Measurements from ENCODE around the gene APMAP. TPM values are rescaled to one million over a fixed set of nuclear protein-coding genes. Genes with fewer than 3 reads are reported as not detected.
"Not testable (repeated sequence)": the region's sequence is repeated elsewhere in the genome, so short reads cannot be mapped to it uniquely, and the experiment has no call there.

The APMAP gene
- total RNA-seq, 1 donor from 2014 or later: 25.9 TPM

DNA sequence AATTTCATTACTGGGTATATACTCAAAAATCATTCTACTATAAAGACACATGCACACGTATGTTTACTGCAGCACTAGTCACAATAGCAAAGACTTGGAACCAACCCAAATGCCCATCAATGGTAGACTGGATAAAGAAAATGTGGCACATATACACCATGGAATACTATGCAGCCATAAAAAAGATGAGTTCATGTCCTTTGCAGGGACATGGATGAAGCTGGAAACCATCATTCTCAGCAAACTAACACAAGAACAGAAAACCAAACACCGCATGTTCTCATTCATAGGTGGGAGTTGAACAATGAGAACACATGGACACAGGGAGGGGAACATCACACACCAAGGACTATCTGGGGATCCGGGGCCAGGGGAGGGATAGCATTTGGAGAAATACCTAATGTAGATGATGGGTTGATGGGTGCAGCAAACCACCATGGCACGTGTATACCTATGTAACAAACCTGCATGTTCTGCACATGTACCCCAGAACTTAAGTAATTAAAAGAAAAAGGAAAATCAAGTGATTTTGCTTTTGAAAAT is 44.1 kb downstream of the APMAP start:
- intact Hi-C loops (cut with micrococcal nuclease); DNase-seq; ATAC-seq: not testable (repeated sequence)

DNA sequence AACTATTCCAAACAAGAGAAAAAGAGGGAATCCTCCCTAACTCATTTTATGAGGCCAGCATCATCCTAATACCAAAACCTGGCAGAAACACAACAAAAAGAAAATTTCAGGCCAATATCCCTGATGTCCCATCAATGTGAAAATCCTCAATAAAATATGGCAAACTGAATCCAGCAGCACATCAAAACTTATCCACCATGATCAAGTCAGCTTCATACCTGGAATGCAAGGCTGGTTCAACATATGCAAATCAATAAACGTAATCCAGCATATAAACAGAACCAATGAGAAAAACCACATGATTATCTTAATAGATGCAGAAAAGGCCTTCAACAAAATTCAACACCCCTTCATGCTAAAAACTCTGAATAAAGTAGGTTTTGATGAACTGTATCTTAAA is 46.2 kb downstream of the APMAP start:
- intact Hi-C loops (cut with micrococcal nuclease); DNase-seq; ATAC-seq: not testable (repeated sequence)

DNA sequence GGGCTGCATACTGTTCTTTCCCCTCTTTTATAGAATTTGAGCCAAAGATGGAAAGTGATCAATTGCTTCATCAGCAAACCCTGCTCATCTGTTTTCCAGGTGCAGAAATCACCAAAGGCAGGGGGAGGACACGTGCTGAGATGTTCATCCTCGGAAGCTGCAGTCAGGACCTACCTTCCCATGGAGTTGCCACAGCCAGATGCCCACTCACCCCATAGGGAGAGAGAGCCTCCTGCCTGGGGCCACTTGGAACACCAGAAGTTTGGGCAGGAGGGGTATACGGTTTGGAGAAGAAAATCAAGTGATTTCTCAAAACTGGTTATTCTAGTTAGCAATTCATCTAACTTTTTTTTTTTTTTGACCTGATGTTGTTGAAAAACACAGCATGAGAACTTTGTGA is 48.8 kb downstream of the APMAP start:
- DNase-seq (no peak), ATAC-seq (no peak)
- intact Hi-C loops (cut with micrococcal nuclease): no loop called here

DNA sequence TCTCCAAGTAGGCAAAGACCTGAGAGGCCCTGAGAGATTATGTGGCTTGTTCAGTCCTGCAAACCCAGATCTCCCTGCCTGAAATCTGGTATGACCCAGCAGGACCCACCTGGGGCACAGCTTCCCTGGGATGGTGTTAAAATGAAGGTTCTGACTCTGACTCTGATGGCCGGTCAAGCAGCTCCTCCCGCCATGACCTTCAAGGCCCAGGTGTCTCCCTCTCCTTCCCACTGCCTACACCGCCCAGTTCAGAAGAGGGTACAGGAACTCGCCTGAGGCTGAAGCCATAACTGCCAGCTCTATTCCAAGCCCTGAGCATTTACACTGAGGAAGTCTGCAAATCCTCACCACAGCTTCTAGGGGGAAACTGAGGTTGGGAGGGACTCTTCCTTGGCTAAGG is 49.4 kb downstream of the APMAP start:
- ATAC-seq: no peak
- intact Hi-C loops (cut with micrococcal nuclease): no loop called here
- DNase-seq: no peak

DNA sequence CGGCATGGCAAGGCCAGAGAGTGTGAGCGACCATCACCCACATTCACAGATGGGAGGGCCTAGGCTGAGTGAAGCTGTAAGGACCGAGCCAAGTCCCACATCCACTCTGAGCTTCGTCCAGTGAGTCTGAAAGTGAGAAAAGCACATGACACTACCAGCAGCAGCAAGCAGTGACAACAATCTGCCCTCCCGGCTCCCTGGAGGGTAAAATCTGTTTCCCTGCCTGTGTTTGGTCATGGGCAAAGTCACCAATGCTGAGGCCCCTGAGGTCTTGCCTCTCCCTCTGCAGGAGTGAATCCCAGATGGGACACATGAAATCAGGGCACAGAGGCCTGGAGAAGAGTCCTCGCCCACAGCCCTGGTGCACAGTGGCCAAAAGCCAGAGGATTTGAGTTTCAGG is 49.9 kb downstream of the APMAP start:
- ATAC-seq: no peak
- DNase-seq: no peak
- intact Hi-C loops (cut with micrococcal nuclease): no loop called here

DNA sequence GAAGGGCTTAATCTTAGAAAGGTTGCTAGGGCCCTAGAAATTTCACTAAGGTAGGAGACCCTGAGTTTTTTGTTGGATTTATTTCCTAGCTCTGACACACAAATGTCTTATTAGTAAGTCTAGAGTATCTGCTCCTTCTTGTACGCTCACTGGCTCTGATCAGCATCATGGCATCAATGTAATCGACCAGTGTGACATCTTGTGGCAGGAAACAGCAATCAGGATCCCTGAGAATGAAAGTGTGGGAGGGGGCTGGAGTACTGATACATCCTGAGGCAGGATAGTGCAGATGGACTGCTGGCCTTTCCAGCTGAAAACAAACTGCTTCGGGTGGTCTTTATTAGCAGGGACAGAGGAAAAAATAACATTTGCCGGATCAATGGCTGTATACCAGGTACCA is 53.5 kb downstream of the APMAP start:
- DNase-seq (no peak), ATAC-seq (no peak)
- intact Hi-C loops (cut with micrococcal nuclease): no loop called here

DNA sequence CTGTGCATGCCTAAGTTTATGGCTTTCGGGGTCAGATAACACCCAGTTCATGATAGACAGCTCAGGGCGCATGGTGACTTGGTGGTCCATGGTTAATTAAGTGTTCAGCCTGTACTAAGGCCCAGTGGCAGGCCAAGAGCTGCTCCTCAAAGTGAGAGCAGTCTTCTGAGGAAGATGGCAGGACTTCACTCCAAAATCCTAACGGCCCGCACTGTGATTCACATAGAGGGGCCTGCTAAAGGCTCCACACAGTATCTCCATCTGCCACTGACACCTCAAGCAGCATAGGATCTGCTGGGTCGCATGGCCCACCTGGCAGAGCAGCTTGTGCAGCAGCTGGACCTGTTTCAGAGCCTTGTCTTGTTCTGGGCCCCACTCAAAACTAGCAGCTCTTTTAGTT is 54.1 kb downstream of the APMAP start:
- intact Hi-C loops (cut with micrococcal nuclease): no loop called here
- ATAC-seq (no peak), DNase-seq (no peak)

DNA sequence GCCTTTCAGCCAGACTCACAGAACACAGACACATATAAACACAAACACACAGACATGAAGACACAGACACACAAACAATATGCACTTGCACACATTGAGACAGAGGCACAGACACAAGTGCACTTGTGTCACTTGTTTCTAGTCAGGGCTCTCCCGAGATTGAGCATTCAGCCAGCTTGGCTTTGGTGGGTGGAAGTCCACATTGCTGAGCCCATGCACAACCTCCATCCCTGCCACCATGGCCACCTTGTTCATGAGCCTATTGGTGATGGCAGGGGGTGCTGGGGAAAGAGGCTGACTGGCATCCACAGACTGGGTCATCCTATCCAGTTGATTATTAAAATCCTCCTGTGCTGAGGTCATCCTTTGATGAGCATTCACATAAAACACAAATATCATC is 55.0 kb downstream of the APMAP start:
- intact Hi-C loops (cut with micrococcal nuclease): no loop called here
- no peak for DNase-seq
- ATAC-seq: no peak

DNA sequence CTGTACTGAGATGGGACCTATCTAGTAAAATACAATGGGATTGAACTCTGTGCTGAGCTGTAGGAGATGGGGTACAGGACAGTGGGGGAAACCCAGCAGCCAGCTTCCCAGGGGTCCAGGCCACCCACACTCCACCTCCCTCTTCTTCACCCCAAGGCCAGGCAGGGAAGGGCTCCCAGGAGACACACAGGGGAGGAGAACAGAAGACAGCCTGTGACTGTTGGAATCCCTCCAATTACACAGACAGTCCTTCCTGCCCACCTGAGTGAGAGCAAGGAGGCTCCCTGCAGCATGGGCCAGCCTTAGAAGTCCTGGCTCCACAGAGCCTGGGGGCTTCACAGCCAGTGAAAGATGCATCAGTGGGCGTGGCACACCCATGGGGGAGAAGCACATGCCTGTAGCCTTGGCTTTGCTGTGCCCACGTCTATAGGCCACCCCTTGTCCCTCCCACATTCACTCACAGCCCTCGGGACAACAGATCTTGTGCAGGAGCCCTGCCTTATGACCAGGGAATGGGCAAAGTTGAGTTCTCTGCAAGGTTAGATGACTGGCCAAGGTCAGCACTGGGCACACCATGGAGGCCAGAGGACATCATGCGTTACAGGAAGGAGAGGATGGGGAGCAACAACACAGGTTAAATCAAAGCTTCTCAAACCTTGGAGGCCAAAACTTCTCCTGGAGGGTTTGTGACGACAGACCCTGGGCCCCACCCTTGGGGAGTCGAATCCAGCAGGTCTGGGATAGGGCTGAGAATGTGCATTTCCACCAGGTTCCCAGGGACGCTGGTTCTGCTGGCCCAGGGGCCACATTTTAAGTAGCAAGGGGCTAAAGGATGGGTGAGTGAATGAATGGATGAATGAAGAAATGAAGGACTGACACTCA is 55.8 kb downstream of the APMAP start:
- no peak for ATAC-seq
- DNase-seq: no peak
- intact Hi-C loops (cut with micrococcal nuclease): no loop called here

DNA sequence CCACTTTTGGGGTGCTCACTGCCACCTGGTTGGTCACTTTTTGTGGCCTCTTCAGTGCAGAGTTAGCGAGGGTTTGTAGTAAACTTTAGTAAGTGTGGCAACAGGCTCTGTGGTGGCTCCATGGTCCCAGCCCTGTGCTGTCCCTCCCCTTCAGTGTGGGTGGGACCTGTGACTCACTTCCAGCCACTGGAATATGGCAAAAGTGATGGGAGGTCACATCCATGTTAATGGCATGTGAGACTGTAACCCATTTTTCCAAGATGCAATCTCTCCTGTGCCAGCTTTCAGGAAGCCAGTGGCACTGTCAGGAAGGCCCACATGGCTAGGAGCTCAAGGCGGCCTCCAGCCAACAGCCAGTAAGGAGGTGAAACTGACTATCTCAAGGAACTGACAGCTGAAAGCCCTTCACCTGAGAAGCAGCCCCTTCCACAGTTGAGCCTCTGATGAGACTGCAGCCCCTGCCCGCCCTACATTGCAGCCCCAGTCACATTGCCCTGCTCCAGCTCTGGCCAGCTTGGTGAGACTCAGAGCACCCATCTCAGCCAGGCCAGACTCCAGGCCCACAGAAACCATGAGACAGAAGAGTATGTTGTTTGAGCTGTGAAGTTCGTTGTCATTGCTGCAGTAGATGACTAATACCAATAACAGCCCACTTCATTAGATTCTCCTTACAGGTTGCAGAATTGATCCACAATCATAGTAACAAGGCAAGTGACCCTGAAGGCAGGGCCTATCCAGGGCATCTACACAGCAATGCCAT is 56.6 kb downstream of the APMAP start:
- ATAC-seq: no peak
- DNase-seq: no peak
- intact Hi-C loops (cut with micrococcal nuclease): no loop called here

DNA sequence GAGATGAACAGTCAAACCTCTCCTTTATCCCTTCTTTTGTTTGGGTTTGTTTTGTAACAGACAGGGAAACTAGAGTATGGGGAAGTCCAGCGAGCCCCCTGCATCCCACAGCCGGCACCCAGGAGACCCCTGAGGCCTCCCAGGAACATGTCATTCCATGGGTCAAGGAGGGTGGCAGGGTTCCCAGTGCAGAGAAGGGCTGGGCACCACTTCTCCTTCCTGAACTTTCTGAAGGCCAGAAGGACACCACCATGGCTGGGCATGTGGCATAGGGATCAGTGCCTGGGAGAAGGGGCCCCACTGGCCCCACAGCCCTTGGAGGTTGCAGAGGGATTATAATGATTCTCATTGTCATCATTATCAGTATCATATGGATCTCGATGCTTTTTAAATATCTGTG is 57.4 kb downstream of the APMAP start:
- DNase-seq: no peak
- ATAC-seq: no peak
- intact Hi-C loops (cut with micrococcal nuclease): no loop called here

DNA sequence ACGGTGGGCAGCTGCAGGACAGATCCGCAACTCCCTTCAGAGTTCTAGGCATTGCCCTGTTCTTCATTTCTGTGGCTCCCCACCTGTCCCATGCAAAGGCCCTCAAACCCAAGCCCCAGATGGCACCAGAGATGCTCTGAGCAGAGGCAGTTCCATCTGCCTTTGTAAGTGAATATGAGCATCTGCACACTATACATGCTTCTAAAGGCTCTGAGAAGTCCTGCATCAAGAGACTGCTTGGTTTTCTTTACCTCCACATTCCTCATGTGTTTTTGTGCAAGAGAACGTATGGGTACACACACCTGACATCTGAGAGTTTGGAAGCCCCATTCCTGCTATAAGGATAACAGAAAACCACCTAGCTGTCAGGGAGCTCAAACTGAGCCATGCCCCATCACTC is 57.8 kb downstream of the APMAP start:
- intact Hi-C loops (cut with micrococcal nuclease): no loop called here

DNA sequence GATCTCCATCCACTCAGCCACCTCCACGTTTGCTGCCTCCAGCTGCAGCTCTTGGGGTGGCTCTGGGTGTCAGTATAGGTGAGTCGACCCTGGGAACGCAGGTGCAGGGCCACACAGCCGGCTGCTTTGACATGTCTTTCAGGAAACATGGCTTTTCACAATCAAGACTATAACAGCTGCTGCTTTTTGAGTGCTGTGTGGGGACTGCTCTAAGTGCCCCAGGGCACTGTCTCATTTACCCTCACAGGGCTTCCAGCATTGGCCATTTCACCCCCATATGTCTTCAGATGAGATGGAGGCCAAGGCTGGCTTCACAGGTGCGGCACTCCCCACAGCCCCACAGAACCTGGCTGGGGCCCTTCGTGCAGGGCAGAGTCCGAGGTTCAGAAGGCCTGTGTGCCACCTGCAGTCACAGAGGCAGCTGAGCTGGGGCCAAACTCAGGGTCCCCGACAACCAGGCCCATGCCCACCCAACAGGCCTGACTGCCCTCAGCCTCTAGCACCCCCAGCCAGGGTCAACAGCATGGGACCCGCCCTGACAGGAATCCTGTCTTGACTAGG is 58.4 kb downstream of the APMAP start:
- ATAC-seq: no peak
- intact Hi-C loops (cut with micrococcal nuclease): no loop called here
- no peak for DNase-seq

More for the DNA sequence above, 57.8 kb downstream of the APMAP start:
- ATAC-seq (no peak), DNase-seq (no peak)

DNA sequence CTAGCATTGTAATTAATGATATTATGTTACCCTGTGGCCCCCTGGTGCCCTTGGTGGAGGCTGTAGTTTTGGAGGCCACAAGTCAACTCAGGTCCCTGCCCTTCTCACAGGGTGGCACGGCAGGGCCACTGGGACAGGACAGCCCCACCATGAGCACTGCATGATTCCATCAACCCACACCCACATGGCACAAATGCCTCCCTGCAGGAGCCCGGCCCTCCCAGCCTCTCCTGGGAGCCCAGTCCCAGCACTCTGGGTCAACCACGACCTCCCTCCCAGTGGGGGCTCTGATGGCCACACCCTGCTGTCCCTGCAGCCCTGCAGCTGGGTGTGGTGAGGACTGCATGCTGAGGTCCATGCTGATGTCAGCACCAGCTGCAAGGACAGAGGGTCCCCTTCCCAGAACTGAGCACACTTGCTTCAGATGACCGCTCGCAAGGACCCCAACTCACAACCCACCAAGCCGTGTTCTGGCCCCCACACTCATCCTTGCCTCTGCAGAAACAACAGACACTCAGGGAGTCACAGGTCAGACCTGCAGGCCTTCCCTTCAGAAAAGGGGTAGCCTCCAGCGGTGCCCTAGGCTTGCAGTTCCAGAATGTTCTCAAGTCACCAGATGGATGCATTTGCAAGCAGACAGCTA is 59.2 kb downstream of the APMAP start:
- intact Hi-C loops (cut with micrococcal nuclease): no loop called here
- no peak for ATAC-seq
- no peak for DNase-seq

DNA sequence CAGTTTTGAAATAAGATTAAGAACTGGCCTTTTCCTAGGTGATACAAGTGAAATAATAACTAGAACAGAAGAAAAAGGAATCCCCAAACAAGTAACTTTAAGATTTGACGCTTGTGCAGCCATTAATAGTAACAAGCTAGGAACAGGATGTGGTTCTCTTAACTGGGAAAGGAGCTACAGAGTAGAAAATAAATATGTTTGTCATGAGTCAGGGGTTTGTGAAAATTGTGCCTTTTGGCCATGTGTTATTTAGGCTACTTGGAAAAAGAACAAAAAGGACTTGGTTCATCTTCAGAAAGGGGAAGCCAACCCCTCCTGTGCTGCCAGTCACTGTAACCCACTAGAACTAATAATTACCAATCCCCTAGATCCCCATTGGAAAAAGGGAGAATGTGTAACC is 60.7 kb downstream of the APMAP start:
- ATAC-seq; intact Hi-C loops (cut with micrococcal nuclease); DNase-seq: not testable (repeated sequence)

DNA sequence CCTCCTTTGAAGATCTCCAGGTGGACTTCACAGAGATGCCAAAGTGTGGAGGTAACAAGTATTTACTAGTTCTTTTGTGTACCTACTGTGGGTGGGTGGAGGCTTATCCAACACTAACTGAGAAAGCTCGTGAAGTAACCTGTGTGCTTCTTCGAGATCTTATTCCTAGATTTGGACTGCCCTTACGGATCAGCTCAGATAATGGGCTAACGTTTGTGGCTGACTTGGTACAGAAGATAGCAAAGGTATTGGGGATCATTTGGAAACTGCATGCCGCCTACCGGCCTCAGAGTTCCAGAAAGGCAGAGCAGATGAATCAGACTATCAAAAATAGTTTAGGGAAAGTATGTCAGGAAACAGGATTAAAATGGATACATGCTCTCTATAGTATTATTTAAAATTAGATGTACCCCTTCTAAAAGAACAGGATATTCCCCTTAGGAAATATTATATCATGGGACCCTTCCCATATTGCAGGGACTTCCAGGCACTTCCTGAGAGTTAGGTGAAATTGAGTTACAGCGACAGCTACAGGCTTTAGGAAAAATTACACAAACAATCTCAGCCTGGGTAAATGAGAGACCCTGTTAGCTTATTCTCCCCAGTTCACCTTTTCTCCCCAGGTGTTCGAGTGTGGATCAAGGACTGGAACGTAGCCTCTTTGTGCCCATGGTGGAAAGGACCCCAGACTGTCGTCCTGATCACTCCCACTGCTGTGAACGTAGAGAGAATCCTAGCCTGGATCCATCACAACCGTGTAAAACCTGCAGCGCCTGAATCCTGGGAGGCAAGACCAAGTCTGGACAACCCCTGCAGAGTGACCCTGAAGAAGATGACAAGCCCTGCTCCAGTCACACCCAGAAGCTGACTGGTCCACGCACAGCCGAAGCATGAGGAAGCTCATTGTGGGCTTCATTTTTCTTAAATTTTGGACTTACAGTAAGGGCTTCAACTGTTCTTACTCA is 61.5 kb downstream of the APMAP start:
- ATAC-seq; intact Hi-C loops (cut with micrococcal nuclease); DNase-seq: not testable (repeated sequence)

DNA sequence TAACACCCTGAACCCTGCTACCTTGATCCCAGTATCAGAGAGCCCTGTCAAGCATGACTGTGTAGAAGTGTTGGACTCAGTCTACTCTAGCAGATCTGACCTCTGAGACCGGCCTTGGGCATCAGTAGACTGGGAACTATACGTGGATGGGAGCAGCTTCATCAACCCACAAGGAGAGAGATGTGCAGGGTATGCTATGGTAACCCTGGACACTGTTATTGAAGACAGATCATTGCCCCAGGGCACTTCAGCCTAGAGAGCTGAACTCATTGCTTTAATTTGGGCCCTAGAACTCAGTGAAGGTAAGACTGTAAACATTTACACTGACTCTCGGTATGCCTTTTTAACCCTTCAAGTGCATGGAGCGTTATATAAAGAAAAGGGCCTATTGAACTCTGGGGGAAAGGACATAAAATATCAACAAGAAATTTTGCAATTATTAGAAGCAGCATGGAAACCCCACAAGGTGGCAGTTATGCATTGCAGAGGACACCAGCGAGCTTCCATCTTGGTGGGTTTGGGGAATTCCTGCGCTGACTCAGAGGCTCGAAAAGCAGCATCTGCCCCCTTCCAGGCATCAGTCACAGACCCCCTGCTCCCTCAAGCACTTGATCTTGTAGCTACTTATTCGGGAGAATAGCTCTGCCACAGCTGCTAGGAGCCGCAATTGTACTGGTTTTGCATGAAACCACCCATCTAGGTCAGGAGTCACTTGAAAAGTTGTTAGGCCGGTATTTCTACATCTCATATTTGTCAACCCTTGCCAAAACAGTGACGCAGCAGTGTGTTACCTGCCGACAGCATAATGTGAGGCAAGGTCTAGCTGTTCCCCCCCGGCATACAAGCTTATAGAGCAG is 62.5 kb downstream of the APMAP start:
- DNase-seq; ATAC-seq; intact Hi-C loops (cut with micrococcal nuclease): not testable (repeated sequence)

Data from left ventricle myocardium superior (tissue), 1 donor.